ENCODE measurements around the gene ABHD17B. TPM values are rescaled to one million over a fixed set of nuclear protein-coding genes. Genes with fewer than 3 reads are reported as not detected.

ABHD17B gene
- total RNA-seq, 1 donor from 2014 or later: 19.6 TPM

- no peak for DNase-seq (ENCODE audit: low read depth)
- Histone ChIP-seq H3K36me3 (ENCODE audit: control insufficient read depth, insufficient read depth, low read length) (no peaks in the 10 kb centered on the region), H3K4me3 (ENCODE audit: low read depth, low read length) (no peak overlapping the region), H3K27me3 (ENCODE audit: control insufficient read depth, insufficient read depth, low read length) (no peaks in the 10 kb centered on the region)
- TF ChIP-seq CTCF (IDR thresholded peaks at IDR 0.05; ENCODE audit: insufficient read depth, low read length, poor library complexity, severe bottlenecking): no peak
Measured at GRCh38 chr9:71863631-71864030, 47.4 kb downstream of the ABHD17B start.

- TF ChIP-seq CTCF (IDR thresholded peaks at IDR 0.05; ENCODE audit: insufficient read depth, low read length, poor library complexity, severe bottlenecking): no peak
- Histone ChIP-seq H3K4me3 (ENCODE audit: low read depth, low read length) (no peak overlapping the region), H3K36me3 (ENCODE audit: control insufficient read depth, insufficient read depth, low read length) (no peaks in the 10 kb centered on the region), H3K27me3 (ENCODE audit: control insufficient read depth, insufficient read depth, low read length) (no peaks in the 10 kb centered on the region)
- no peak for DNase-seq (ENCODE audit: low read depth)
Measured at GRCh38 chr9:71861618-71862017, 49.4 kb downstream of the ABHD17B start.

- Histone ChIP-seq H3K27me3 (ENCODE audit: control insufficient read depth, insufficient read depth, low read length) (no peaks in the 10 kb centered on the region), H3K4me3 (ENCODE audit: low read depth, low read length) (no peak overlapping the region), H3K36me3 (ENCODE audit: control insufficient read depth, insufficient read depth, low read length) (no peaks in the 10 kb centered on the region)
- no peak for DNase-seq (ENCODE audit: low read depth)
- no peak for TF ChIP-seq CTCF (IDR thresholded peaks at IDR 0.05; ENCODE audit: insufficient read depth, low read length, poor library complexity, severe bottlenecking)
Measured at GRCh38 chr9:71859939-71860338, 51.1 kb downstream of the ABHD17B start.

GRCh38 chr9:71858812-71859211 lies 52.2 kb downstream of the ABHD17B start:
- H3K36me3 ChIP-seq (ENCODE audit: control insufficient read depth, insufficient read depth, low read length): no peaks in the 10 kb centered on the region
- H3K27me3 ChIP-seq (ENCODE audit: control insufficient read depth, insufficient read depth, low read length): no peaks in the 10 kb centered on the region
- DNase-seq (ENCODE audit: low read depth): no peak
- no peak for TF ChIP-seq CTCF (IDR thresholded peaks at IDR 0.05; ENCODE audit: insufficient read depth, low read length, poor library complexity, severe bottlenecking)
- no peak overlapping the region for H3K4me3 ChIP-seq (ENCODE audit: low read depth, low read length)

GRCh38 chr9:71858102-71858798 lies 52.7 kb downstream of the ABHD17B start:
- no peak for TF ChIP-seq CTCF (IDR thresholded peaks at IDR 0.05; ENCODE audit: insufficient read depth, low read length, poor library complexity, severe bottlenecking)
- Histone ChIP-seq H3K27me3 (ENCODE audit: control insufficient read depth, insufficient read depth, low read length) (no peaks in the 10 kb centered on the region), H3K36me3 (ENCODE audit: control insufficient read depth, insufficient read depth, low read length) (no peaks in the 10 kb centered on the region), H3K4me3 (ENCODE audit: low read depth, low read length) (no peak overlapping the region)
- DNase-seq (ENCODE audit: low read depth): no peak

- DNase-seq (ENCODE audit: low read depth): no peak
- H3K4me3 ChIP-seq (ENCODE audit: low read depth, low read length): no peak overlapping the region
- H3K27me3 ChIP-seq (ENCODE audit: control insufficient read depth, insufficient read depth, low read length): no peaks in the 10 kb centered on the region
- TF ChIP-seq CTCF (IDR thresholded peaks at IDR 0.05; ENCODE audit: insufficient read depth, low read length, poor library complexity, severe bottlenecking): no peak
- H3K36me3 ChIP-seq (ENCODE audit: control insufficient read depth, insufficient read depth, low read length): no peaks in the 10 kb centered on the region
Measured at GRCh38 chr9:71857159-71857558, 53.8 kb downstream of the ABHD17B start.
